Thyroid gland (tissue), 4 donors: ENCODE data around the gene NUDCD3.

Source experiments
- CTCF ChIP-seq, 6 experiments: fragments of 200-600 bp in 3 of 6; fragments of 450-650 bp in 3 of 6; sonication (generic) in 3 of 6; IDR thresholded peaks; one replicate each; pipeline ENCODE4 v1.5.1; 2016 to 2019; ENCODE audit warnings: antibody characterized with exemption in 6 of 6, mild to moderate bottlenecking in 2 of 6, inconsistent platforms in 1 of 6, moderate library complexity in 1 of 6
- POLR2A ChIP-seq, 2 donors: fragments of 450-650 bp; IDR thresholded peaks; one replicate each; pipeline ENCODE4 v1.6.1; 2017; ENCODE audit warnings: antibody characterized with exemption in 2 of 2, mild to moderate bottlenecking in 2 of 2, moderate library complexity in 1 of 2

- TF ChIP-seq CTCF (IDR thresholded peaks at IDR 0.05) (no peak), POLR2A (IDR thresholded peaks at IDR 0.05) (no peak)
These were observed 104.1 kb downstream of the NUDCD3 start for GRCh38 chr7:44386139-44386913.
